Right lung (tissue), 5 donors: Measurements from ENCODE around the gene SOBP. TPM values are rescaled to one million over a fixed set of nuclear protein-coding genes. Genes with fewer than 3 reads are reported as not detected.

ENCODE experiments used
- DNase-seq, 2 donors: peaks; one replicate each; pipeline ENCODE4 v3.0.0-alpha.2; 2013
- polyA plus RNA-seq, 5 donors: library from polyadenylated mRNA; unstranded; fragments of 120-200 nt; gene quantifications; one replicate each; pipeline versions ENCODE4 v1.2.1 to v1.2.3, GENCODE V29; 2013; ENCODE audit warnings: inconsistent platforms in 1 of 5, low replicate concordance in 1 of 5; ENCODE audit not compliant: insufficient read length in 5 of 5, insufficient read depth in 1 of 5

Gene SOBP
- polyA plus RNA-seq, 5 donors: 6.7 to 9.2 (median 7.5) TPM

DNA sequence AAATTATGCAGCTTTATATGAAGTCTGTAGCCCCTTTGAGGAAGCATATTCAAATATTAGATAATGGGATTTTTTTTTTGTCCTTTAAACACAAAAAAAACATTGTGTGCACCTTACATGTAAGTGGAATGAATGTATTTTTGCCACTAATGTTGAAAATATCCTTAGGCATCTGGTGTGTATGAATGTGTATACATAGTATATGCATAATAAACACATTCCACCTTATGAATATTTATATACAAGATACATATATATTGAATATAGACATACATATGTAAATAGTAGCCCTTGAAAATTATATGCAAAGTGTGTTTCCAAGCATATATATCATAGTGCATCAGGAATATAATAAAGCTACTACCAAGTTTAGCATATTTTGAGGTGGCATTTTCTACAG is 94.8 kb downstream of the SOBP start:
- no peak for DNase-seq

- DNase-seq: no peak
Observed at GRCh38 chr6:107585815-107586435, 96.0 kb downstream of the SOBP start.

GRCh38 chr6:107587451-107587850 is 97.5 kb downstream of the SOBP start:
- no peak for DNase-seq

GRCh38 chr6:107589199-107589598 is 99.3 kb downstream of the SOBP start:
- DNase-seq: no peak

GRCh38 chr6:107589934-107590333 is 100.0 kb downstream of the SOBP start:
- no peak for DNase-seq

GRCh38 chr6:107590378-107590777 is 100.5 kb downstream of the SOBP start:
- DNase-seq: no peak

DNA sequence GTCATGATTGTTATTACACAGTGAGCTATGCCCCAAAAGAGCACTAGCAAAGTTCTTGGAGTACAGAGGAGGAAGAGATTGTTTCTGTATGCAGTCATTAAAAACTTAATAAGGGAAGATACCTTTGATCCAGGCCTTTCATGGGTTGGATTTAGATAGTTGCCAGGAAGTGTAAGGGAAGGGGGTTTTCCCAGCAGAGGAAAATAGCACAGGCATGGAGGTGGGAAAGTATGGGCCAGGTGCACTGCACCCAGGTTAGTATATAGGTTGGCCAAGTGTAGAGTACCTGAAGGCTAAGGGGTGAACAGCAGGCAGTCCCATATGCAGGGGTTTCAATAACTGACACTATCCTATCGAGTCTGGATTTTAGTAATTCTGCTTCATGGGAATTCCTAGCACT is 101.4 kb downstream of the SOBP start:
- no peak for DNase-seq

DNA sequence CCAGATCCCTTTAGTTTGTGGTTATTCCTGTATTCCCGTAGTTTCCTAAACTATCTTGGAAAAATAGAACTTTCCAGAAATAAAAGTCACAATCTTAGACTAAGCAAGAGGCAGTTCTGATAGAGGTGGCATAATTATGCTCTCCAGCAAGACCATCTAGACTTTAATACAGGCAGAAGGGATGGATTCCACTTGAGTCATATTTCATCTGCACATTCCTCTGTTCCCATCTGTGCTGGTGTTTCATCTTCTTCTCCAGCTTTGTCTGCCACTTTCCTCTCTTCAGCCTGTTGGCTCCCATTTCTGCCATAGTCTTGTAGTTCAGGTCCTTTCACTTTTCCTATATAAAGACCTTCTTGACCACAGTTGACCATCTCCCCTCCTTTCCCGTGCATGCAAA is 102.9 kb downstream of the SOBP start:
- no peak for DNase-seq

GRCh38 chr6:107594736-107595135 is 104.8 kb downstream of the SOBP start:
- DNase-seq: no peak

DNA sequence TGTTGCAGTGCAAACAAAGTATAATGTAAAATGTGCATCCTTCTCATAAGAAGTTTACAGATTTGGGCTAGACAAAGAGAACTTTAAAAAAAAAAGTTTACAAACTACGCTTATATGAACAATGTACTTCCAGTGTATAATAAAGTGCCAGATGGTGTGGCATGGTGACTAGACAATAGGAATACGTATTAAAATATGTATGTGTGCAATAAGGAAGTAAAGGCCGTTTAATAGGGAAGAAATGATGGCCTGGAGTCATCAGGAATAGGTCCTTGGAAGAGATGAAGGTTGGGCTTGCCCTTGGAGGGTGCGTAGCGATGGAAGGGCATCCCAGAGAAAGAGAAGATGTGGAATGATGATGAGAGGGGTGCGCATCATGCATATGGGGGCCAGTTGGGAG is 108.2 kb downstream of the SOBP start:
- DNase-seq: no peak

DNA sequence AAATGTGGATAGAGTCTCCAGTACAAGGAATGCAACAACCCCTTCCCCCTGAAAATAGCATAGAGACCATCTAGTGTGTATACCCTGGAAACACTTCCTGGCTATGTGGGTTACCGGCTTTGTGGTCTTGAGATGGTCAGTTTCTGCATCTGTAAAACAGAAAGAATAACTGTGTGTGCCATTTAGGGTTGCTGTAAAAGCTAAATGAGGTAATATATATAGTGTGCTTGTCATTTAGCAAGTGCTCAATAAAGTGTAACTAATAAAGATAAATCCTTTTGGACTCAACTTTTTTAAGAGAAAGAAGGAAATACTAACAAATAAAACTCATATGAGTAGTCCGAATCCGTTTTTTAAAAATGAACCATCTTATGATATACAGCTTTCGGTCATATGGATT is 109.1 kb downstream of the SOBP start:
- DNase-seq: no peak

DNA sequence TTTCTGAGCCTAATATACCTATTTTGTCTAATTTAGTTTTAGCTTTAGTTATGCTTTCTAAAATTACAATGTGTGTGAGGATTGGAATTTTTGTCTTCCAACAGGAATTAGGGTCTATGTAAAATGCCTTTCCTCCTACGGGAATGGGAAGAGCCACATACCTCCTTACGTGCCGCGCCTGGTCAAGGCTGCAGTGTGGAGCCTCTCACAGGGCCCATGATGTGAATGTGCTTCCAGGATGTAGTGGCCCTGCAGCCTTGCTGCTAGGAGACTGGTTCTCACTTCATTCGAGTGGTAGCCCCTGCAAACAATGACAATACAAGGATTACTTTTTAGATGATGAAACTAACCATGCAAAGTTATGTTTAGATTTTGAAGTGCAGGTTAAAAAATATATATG is 110.2 kb downstream of the SOBP start:
- no peak for DNase-seq

DNA sequence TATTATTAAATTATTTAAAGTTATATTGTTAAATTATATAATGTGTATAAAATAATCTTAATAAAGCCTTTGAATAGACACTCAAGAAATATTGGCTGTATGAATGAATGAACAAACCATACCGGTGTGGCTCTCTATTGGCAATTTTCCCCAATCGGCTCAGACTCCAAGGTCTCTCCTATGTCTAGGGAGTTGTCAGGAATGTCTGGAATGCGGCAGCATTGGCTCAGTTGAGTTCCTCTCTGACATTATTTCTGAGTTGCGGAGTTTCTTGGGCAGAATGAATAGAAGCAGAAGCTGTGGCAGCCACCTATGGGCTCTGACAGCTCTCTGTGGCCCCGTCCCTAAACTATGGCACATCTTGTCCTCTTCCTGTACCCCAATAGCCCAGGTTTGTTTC is 111.0 kb downstream of the SOBP start:
- DNase-seq: no peak

DNA sequence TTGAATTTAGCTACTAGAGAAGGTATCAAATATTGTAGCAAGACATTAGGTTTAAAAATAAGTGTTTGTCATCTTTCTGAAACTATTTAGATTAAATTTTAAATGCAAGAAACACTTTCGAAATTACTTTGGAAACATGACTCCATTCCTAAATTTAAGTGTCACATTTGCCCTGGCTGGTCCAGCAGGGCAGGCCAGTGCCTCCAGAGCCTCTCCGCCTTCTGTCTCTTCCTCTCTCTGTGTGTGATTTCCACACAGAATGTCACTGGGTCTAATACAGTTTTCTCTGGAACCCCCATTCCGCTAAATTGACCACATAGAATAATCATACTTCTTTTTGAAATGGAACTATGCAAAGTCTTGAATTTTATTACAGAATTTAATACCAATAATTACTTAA is 111.5 kb downstream of the SOBP start:
- no peak for DNase-seq

DNA sequence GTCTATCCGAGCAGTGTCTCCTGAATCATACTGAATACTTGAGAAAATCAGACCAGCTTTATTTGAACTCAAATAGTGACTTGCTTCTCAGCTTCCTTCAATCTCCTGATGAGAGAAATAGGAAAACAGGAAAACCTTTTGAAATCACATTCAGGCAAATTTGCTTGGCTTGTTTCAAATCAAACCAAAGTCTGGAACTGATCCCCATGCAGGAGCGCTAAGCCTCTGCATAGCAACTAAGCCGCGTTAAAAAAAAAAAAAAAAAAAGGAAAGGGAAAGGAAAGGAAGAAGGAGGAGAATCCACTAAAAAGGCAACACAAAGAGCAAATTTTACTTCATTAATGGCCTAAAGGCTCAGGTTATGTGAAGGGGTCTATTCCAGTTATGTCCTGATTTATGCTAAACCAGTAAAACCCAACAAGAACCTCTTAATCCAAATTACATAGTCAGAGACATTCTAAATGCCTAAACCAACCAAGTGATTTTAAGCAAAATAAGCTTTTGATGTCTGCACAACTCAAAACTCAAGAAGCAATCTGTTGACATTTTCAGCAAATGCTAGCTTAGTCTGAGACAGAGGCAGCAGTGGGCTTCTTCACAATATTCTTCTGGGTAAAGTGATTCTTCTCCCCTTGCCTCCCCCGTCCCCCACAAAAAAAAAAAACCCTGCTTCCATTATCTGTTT is 112.5 kb downstream of the SOBP start:
- DNase-seq: no peak

DNA sequence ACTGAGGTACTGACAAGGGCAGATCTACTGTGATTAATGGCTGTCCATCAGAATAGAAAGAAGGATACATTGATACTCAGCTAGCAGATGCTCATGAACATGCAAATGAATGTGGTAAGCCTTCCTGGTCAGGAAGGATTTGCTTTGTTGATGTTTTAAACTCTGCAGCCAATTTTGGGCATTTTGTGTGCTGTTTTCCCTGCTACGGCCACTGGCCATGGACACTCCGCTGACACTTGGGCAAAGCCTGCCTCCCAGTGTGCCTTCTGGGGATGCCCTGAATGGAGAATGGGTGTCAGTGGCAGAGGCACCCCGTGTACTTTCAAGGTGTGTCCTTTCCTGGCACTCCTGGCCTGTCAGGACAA is 113.1 kb downstream of the SOBP start:
- no peak for DNase-seq

- no peak for DNase-seq
Observed at GRCh38 chr6:107604549-107604948, 114.6 kb downstream of the SOBP start.

DNA sequence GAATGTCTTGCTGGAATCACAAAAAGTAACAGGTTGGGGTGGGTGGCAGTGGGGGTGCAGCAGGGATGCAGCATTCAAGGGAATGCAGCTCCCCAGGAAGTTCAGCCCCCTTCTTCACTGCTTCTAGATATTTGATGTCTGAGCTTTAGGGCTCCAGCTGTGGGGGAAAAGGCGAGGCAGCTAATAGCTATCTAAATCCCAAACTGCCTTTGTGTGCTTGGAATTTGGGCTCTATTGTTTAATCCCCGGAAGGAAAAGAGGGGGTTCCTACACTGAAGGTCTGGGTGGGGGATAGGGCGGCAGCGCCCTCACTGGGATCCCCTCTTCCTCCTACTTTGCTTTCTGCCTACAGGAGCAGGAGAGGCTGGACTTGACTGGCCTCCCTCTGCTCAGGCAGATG is 116.5 kb downstream of the SOBP start:
- no peak for DNase-seq

- DNase-seq: peak; percentile 59 to 60
Observed at GRCh38 chr6:107607116-107607515, 117.2 kb downstream of the SOBP start.

GRCh38 chr6:107611094-107611810 is 121.3 kb downstream of the SOBP start:
- no peak for DNase-seq

GRCh38 chr6:107612762-107613415 is 123.0 kb downstream of the SOBP start:
- DNase-seq: no peak

GRCh38 chr6:107613651-107614379 is 123.9 kb downstream of the SOBP start:
- no peak for DNase-seq
